Measurements from ENCODE around the gene DSG4.
"Not testable (repeated sequence)": the region's sequence is repeated elsewhere in the genome, so short reads cannot be mapped to it uniquely, and the experiment has no call there.

Gene DSG4, protein sequence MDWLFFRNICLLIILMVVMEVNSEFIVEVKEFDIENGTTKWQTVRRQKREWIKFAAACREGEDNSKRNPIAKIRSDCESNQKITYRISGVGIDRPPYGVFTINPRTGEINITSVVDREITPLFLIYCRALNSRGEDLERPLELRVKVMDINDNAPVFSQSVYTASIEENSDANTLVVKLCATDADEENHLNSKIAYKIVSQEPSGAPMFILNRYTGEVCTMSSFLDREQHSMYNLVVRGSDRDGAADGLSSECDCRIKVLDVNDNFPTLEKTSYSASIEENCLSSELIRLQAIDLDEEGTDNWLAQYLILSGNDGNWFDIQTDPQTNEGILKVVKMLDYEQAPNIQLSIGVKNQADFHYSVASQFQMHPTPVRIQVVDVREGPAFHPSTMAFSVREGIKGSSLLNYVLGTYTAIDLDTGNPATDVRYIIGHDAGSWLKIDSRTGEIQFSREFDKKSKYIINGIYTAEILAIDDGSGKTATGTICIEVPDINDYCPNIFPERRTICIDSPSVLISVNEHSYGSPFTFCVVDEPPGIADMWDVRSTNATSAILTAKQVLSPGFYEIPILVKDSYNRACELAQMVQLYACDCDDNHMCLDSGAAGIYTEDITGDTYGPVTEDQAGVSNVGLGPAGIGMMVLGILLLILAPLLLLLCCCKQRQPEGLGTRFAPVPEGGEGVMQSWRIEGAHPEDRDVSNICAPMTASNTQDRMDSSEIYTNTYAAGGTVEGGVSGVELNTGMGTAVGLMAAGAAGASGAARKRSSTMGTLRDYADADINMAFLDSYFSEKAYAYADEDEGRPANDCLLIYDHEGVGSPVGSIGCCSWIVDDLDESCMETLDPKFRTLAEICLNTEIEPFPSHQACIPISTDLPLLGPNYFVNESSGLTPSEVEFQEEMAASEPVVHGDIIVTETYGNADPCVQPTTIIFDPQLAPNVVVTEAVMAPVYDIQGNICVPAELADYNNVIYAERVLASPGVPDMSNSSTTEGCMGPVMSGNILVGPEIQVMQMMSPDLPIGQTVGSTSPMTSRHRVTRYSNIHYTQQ

DNA sequence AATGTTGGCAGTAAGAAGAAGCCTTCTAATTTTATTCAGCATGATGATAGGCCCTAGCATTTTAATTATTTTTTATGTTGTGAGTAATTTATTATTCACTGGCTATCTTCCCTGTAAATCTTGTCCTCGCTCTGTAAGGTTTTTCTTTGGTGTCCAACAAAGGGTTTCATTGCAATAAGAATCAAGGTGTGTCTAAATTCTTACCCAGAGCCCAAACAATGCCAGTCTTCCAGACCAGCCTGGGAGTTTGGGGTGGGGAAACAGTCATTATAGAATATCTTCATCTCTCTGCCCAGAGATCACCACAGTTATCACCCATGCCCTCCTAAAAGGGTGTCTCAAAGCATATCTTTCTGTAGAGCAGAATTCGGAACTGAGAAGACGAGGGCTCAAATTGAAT, at the start of gene DSG4:
TSS of gene DSG4 (plus strand) at position 301 of the 400 bp plus-strand sequence. CDS start 135 bp downstream, outside the sequence.
- DNase-seq, result no peak

- no peak for DNase-seq
Measured at GRCh38 chr18:31329787-31330438, 46.7 kb upstream of the DSG4 start.

GRCh38 chr18:31343454-31343853, 33.1 kb upstream of the DSG4 start:
- no peak for DNase-seq

GRCh38 chr18:31353336-31353735, 23.2 kb upstream of the DSG4 start:
- not testable (repeated sequence) for DNase-seq

GRCh38 chr18:31354990-31355389, 21.6 kb upstream of the DSG4 start:
- no peak for DNase-seq

- DNase-seq, result no peak
Measured at GRCh38 chr18:31356025-31356424, 20.6 kb upstream of the DSG4 start.

- DNase-seq, result no peak
Measured at GRCh38 chr18:31364190-31364589, 12.4 kb upstream of the DSG4 start.

- no peak for DNase-seq
Measured at GRCh38 chr18:31369478-31369877, 7.1 kb upstream of the DSG4 start.

DNA sequence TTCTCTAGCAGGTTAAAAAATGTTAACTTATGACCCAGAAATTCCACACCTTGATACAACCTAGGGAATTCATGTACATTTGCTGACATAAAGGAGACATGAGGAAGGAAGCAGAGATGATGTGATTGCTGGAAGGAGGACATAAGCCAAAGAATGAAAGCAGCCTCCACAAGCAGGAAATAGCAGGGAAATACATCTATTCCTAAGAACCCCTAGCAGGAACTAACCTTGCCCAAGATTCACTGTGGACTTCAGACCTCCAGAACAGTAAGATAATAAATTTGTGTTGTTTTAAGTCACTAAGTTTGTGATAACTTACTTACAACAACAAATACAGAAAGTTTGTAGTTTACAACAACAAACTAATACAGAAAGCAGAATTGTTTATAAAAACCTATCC, 4.6 kb upstream of the DSG4 start:
- no peak for DNase-seq

GRCh38 chr18:31373641-31374040, 2.9 kb upstream of the DSG4 start:
- no peak for DNase-seq

GRCh38 chr18:31380912-31381311, 4.3 kb downstream of the DSG4 start:
- DNase-seq, result no peak

DNA sequence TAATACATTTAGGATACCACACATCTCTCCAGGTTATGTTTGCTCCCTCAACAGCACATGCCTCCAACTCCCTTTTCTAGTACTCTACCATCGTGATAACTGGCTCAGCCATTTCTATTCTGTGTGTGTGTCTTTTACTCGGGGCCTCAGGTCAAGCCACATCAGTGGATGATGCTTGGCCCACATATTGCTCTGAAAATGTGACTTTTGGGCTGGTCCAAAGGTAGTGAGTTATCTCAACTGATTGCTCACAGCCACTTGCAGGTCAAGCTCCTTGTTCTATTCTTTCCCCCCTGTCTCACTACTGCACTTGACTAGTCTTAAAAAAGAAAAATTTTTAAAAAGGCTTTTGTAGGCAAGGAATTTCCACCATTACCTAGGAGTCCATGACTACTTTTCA, 5.5 kb downstream of the DSG4 start:
- DNase-seq, result no peak

DNA sequence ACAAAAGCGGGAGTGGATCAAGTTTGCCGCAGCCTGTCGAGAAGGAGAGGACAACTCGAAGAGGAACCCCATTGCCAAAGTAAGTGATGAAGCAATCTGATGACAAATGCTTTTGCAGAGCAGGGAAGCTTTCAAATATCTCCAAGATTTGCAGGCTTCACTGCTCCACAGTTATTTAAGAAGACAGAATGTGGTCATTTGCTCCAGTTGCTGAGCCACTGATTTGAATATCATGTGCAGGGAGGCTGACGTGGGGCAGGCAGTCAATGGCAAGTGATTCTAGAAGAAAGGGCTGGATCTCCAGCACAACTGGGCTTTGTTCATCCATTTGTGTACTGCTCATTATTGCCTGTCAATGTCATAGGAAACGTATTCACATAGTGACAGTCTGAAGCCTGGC, 10.2 kb downstream of the DSG4 start:
- no peak for DNase-seq

- DNase-seq, result no peak
Measured at GRCh38 chr18:31393286-31393685, 16.7 kb downstream of the DSG4 start.

- DNase-seq, result no peak
Measured at GRCh38 chr18:31396796-31397612, 20.4 kb downstream of the DSG4 start.

GRCh38 chr18:31398191-31398590, 21.6 kb downstream of the DSG4 start:
- no peak for DNase-seq

DNA sequence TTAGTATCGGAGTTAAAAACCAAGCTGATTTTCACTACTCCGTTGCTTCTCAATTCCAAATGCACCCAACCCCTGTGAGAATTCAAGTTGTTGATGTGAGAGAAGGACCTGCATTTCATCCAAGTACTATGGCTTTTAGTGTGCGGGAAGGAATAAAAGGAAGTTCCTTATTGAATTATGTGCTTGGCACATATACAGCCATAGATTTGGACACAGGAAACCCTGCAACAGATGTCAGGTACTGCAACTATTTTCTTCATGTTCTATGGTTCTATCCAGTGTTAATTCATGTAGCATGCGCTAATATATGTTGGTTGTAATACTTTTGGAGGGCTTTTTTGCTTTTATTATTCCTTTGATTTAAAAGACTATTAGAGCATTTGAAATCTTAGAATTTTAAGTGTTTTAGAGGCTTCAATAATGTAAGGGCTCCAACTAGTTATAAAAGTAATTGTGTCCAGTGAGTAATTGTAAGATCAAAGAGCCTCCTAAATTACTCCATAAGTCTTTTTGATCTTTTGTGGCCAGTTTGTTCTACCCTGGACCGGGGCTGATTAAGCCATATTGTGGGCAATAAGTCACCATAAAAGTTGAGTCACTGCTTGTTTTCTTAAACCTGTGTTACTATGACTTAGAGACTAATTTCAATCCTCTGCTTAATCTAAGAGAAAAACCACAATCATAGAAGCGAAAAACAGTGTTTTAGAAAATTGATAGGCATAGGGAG, 22.9 kb downstream of the DSG4 start:
- no peak for DNase-seq

DNA sequence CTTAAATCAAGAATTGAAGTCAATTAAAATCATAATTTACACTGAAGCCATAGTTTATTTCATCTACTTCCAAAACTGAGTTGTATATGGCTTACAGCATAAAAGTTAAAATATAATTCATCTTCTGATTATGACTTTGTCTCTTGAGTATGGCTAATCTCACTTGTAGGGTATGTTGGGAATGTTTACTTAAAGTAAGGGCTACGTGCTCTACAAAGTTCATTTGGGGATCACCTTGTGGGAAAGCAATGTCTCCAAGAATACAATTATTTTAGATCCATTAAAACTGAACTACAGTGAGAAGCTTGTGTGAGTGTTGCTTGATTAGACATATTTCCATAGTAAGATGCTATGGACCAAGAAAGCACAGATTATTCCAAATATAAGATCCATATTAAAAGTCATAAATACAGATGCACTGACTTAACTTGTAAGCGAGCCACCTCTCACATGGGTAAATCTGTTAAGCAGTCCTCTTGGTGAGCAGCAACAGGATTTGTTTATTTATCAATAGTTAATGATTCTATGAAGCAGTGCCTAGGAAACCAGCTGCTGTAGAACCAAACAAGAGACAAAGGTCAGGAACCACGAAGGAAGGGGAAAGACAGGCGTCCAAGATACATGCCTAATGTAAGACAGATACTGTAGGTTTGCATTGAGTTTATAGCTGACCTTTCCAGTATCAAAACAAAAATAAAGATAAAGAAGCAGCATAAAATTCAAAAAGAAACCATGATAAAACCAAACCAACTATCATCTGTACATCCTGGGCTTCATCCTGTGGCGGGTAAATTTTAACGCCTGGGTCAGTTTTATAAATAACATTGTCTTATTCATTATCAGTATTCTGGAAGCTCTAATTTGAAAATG, 24.8 kb downstream of the DSG4 start:
- no peak for DNase-seq

- no peak for DNase-seq
Measured at GRCh38 chr18:31402026-31402373, 25.4 kb downstream of the DSG4 start.

DNA sequence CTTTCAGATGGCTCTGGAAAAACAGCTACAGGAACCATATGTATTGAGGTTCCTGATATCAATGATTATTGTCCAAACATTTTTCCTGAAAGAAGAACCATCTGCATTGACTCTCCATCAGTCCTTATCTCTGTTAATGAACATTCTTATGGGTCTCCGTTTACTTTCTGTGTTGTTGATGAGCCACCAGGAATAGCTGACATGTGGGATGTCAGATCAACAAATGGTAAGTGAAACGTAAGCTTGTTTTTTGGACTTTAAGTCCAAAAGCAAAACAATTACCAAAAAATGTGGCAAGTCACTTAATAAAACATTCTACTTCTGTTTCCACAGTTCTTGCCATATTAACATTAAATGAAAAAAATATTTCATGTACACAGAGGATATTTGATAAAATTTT, 26.8 kb downstream of the DSG4 start:
- no peak for DNase-seq

DNA sequence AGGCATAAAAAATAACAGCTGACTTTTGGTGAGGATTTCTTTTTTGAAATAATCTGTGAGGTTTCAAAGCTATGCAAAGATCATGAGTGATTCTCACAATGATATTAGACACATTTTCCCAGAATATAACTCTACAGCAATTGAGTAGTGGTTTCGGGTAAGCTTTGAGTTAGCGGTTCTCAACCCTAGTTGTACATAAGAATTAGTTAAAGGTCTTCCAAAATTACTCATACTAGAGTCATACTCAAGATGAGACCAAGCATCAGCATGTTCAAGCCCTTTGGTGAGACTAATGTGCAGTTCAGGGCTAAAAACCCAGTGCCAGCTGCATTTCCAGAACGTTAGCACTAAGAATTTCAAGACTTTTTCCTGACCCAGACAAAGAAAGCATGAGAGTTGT, 31.1 kb downstream of the DSG4 start:
- no peak for DNase-seq

All from activated CD4-positive, alpha-beta T cell treated with anti-CD3 and anti-CD28 coated beads for 4 hours (primary cell).